ENCODE measurements around the gene STK32B.

Gene STK32B

GRCh38 chr4:5199912-5200311 lies 148.6 kb downstream of the STK32B start (continued):
- TF ChIP-seq ZBTB49 (tag by site-specific recombination; IDR thresholded peaks at IDR 0.05; ENCODE audit: low read depth) (no peak), KLF17 (tag by site-specific recombination; IDR thresholded peaks at IDR 0.05) (no peak), TRIM28 (IDR thresholded peaks at IDR 0.05; ENCODE audit: borderline replicate concordance, low read length) (no peak)

GRCh38 chr4:5200513-5200912 lies 149.2 kb downstream of the STK32B start:
- Histone ChIP-seq H3K36me3 (ENCODE audit: control insufficient read depth in 2 of 2, insufficient read depth in 1 of 2, low read length in 2 of 2) (no peaks in the 10 kb centered on the region), H3K4me3 (ENCODE audit: low read depth, low read length) (no peak overlapping the region), H3K4me1 (ENCODE audit: control insufficient read depth, insufficient read depth, low read length) (no peaks in the 10 kb centered on the region), H3K9me3 (ENCODE audit: control insufficient read depth, insufficient read depth, low read depth, low read length) (no peaks in the 10 kb centered on the region), H3K27ac (ENCODE audit: extremely low read depth, low read depth, low read length) (no peak overlapping the region)
- TF ChIP-seq ZNF37A (tag by site-specific recombination; IDR thresholded peaks at IDR 0.05) (no peak), ZNF404 (tag by site-specific recombination; IDR thresholded peaks at IDR 0.05) (no peak), ZNF426 (tag by site-specific recombination; IDR thresholded peaks at IDR 0.05) (no peak), SALL2 (tag by site-specific recombination; IDR thresholded peaks at IDR 0.05; ENCODE audit: borderline replicate concordance) (no peak), ZNF132 (tag by site-specific recombination; IDR thresholded peaks at IDR 0.05; ENCODE audit: borderline replicate concordance) (no peak), ZNF768 (tag by site-specific recombination; IDR thresholded peaks at IDR 0.05) (no peak), ZNF138 (tag by site-specific recombination; IDR thresholded peaks at IDR 0.05; ENCODE audit: borderline replicate concordance) (no peak), ZSCAN16 (tag by site-specific recombination; IDR thresholded peaks at IDR 0.05) (no peak), ZNF223 (tag by site-specific recombination; IDR thresholded peaks at IDR 0.05) (no peak), ZFP41 (tag by site-specific recombination; IDR thresholded peaks at IDR 0.05; ENCODE audit: borderline replicate concordance) (no peak)
- ChIA-PET POLR2A (no interaction called here), CTCF (no interaction called here)

- Histone ChIP-seq H3K4me3 (ENCODE audit: low read depth, low read length) (no peak overlapping the region), H3K27ac (ENCODE audit: extremely low read depth, low read depth, low read length) (no peak overlapping the region), H3K9me3 (ENCODE audit: control insufficient read depth, insufficient read depth, low read depth, low read length) (no peaks in the 10 kb centered on the region), H3K36me3 (ENCODE audit: control insufficient read depth in 2 of 2, insufficient read depth in 1 of 2, low read length in 2 of 2) (no peaks in the 10 kb centered on the region), H3K4me1 (ENCODE audit: control insufficient read depth, insufficient read depth, low read length) (no peaks in the 10 kb centered on the region)
- CTCF ChIA-PET, result no interaction called here
- POLR2A ChIA-PET, result no interaction called here
- TF ChIP-seq ZIC2 (tag by site-specific recombination; IDR thresholded peaks at IDR 0.05), result no peak
- no peak for TF ChIP-seq AEBP2 (tag by site-specific recombination; IDR thresholded peaks at IDR 0.05; ENCODE audit: borderline replicate concordance)
- no peak for TF ChIP-seq ZNF138 (tag by site-specific recombination; IDR thresholded peaks at IDR 0.05; ENCODE audit: borderline replicate concordance)
- no peak for TF ChIP-seq ZNF792 (tag by site-specific recombination; IDR thresholded peaks at IDR 0.05)
- TF ChIP-seq ZNF184 (tag by site-specific recombination; IDR thresholded peaks at IDR 0.05), result no peak
- TF ChIP-seq ZNF449 (tag by site-specific recombination; IDR thresholded peaks at IDR 0.05), result no peak
- TF ChIP-seq ZNF843 (tag by site-specific recombination; IDR thresholded peaks at IDR 0.05), result no peak
- TF ChIP-seq ZNF202 (tag by site-specific recombination; IDR thresholded peaks at IDR 0.05; ENCODE audit: borderline replicate concordance), result no peak
- TF ChIP-seq ATF2 (tag by site-specific recombination; IDR thresholded peaks at IDR 0.05; ENCODE audit: low read depth), result no peak
- TF ChIP-seq ZNF777 (tag by site-specific recombination; IDR thresholded peaks at IDR 0.05; ENCODE audit: borderline replicate concordance), result no peak
These were observed 152.2 kb downstream of the STK32B start for GRCh38 chr4:5203309-5203992.

Data from HEK293 (cell line).